HG03159 (cell line): Measurements from ENCODE around the gene SDF2L1.
"Not testable (repeated sequence)": the region's sequence is repeated elsewhere in the genome, so short reads cannot be mapped to it uniquely, and the experiment has no call there.

Experiments
- ATAC-seq: cut with Tn5 transposase; IDR thresholded peaks from one replicate; pipeline ENCODE4 v1.9.1; 2021; ENCODE audit warnings: mild to moderate bottlenecking, moderate library complexity; ENCODE audit not compliant: unreplicated experiment

Gene SDF2L1

GRCh38 chr22:21635771-21636510, 6.2 kb upstream of the SDF2L1 start:
- no peak for ATAC-seq

GRCh38 chr22:21636629-21637218, 5.4 kb upstream of the SDF2L1 start:
- ATAC-seq, result no peak

GRCh38 chr22:21637450-21637849, 4.7 kb upstream of the SDF2L1 start:
- not testable (repeated sequence) for ATAC-seq

GRCh38 chr22:21639359-21639758, 2.7 kb upstream of the SDF2L1 start:
- no peak for ATAC-seq

GRCh38 chr22:21640810-21641209, 1.3 kb upstream of the SDF2L1 start:
- no peak for ATAC-seq

- ATAC-seq, result peak; percentile 3
These were observed 699 bp upstream of the SDF2L1 start for GRCh38 chr22:21641417-21641788.

GRCh38 chr22:21642584-21643448, 714 bp downstream of the SDF2L1 start:
- no peak for ATAC-seq

- ATAC-seq, result no peak
These were observed 1.6 kb downstream of the SDF2L1 start for GRCh38 chr22:21643533-21644357.

- ATAC-seq, result not testable (repeated sequence)
These were observed 3.4 kb downstream of the SDF2L1 start for GRCh38 chr22:21645513-21645912.

GRCh38 chr22:21646608-21647590, 4.8 kb downstream of the SDF2L1 start:
- no peak for ATAC-seq

GRCh38 chr22:21650280-21650679, 8.2 kb downstream of the SDF2L1 start:
- ATAC-seq, result no peak

GRCh38 chr22:21650823-21651520, 8.9 kb downstream of the SDF2L1 start:
- ATAC-seq, result no peak

GRCh38 chr22:21651521-21652009, 9.5 kb downstream of the SDF2L1 start:
- peak; percentile 8 for ATAC-seq

GRCh38 chr22:21652010-21652546, 10.0 kb downstream of the SDF2L1 start:
- ATAC-seq, result peak; percentile 84

GRCh38 chr22:21652547-21653545, 10.7 kb downstream of the SDF2L1 start:
- peak; percentile 7 for ATAC-seq

- peak; percentile 7 for ATAC-seq
These were observed 14.9 kb downstream of the SDF2L1 start for GRCh38 chr22:21657020-21657359.

- peak; percentile 63 for ATAC-seq
These were observed 15.4 kb downstream of the SDF2L1 start for GRCh38 chr22:21657360-21658032.
